GM21367 (cell line): ENCODE data around the gene FBXO39.
"Not testable (repeated sequence)": the region's sequence is repeated elsewhere in the genome, so short reads cannot be mapped to it uniquely, and the experiment has no call there.

Source experiments
- ATAC-seq: cut with Tn5 transposase; IDR thresholded peaks from one replicate; pipeline ENCODE4 v1.9.1; 2021; ENCODE audit not compliant: unreplicated experiment

The FBXO39 gene

GRCh38 chr17:6775871-6776405, at the start of gene FBXO39:
FBXO39 (plus strand) TSS chr17:6776215; CDS start chr17:6779869, 3,654 bp downstream.
- ATAC-seq: no peak

GRCh38 chr17:6729531-6729930, 46.5 kb upstream of the FBXO39 start:
- no peak for ATAC-seq

- not testable (repeated sequence) for ATAC-seq
Measured at GRCh38 chr17:6746665-6747064, 29.4 kb upstream of the FBXO39 start.

GRCh38 chr17:6748617-6749016, 27.4 kb upstream of the FBXO39 start:
- no peak for ATAC-seq

- no peak for ATAC-seq
Measured at GRCh38 chr17:6749519-6749918, 26.5 kb upstream of the FBXO39 start.

- ATAC-seq: no peak
Measured at GRCh38 chr17:6752068-6752909, 23.7 kb upstream of the FBXO39 start.

- ATAC-seq: no peak
Measured at GRCh38 chr17:6753006-6753445, 23.0 kb upstream of the FBXO39 start.

- no peak for ATAC-seq
Measured at GRCh38 chr17:6753546-6753945, 22.5 kb upstream of the FBXO39 start.

- ATAC-seq: no peak
Measured at GRCh38 chr17:6755281-6755680, 20.7 kb upstream of the FBXO39 start.

- no peak for ATAC-seq
Measured at GRCh38 chr17:6755731-6756184, 20.3 kb upstream of the FBXO39 start, which contains the start of gene XAF1. XAF1 (plus strand) TSS chr17:6756046; CDS start chr17:6756079, 33 bp downstream.

GRCh38 chr17:6756425-6757031, 19.5 kb upstream of the FBXO39 start:
- no peak for ATAC-seq

- ATAC-seq: no peak
Measured at GRCh38 chr17:6757747-6758146, 18.3 kb upstream of the FBXO39 start.

- ATAC-seq: no peak
Measured at GRCh38 chr17:6761779-6762178, 14.2 kb upstream of the FBXO39 start.

- ATAC-seq: no peak
Measured at GRCh38 chr17:6768447-6768846, 7.6 kb upstream of the FBXO39 start.

GRCh38 chr17:6772016-6772415, 4.0 kb upstream of the FBXO39 start:
- ATAC-seq: no peak

GRCh38 chr17:6774906-6775305, 1.1 kb upstream of the FBXO39 start:
- ATAC-seq: not testable (repeated sequence)

GRCh38 chr17:6779411-6779810, 3.4 kb downstream of the FBXO39 start:
- ATAC-seq: no peak

- no peak for ATAC-seq
Measured at GRCh38 chr17:6780001-6780400, 4.0 kb downstream of the FBXO39 start.

- ATAC-seq: no peak
Measured at GRCh38 chr17:6780886-6781285, 4.9 kb downstream of the FBXO39 start.

GRCh38 chr17:6782244-6782643, 6.2 kb downstream of the FBXO39 start:
- ATAC-seq: no peak

GRCh38 chr17:6786618-6787017, 10.6 kb downstream of the FBXO39 start:
- no peak for ATAC-seq
